Medulla oblongata (tissue), 1 donor: ENCODE measurements around the gene AHNAK.

Experiments used
- DNase-seq: peaks from one replicate; pipeline ENCODE4 v3.0.0-alpha.2; 2015; ENCODE audit errors: extremely low spot score

Gene AHNAK

GRCh38 chr11:62435846-62436660 is 110.6 kb downstream of the AHNAK start:
- peak; percentile 67 for DNase-seq

GRCh38 chr11:62433904-62434276 is 112.7 kb downstream of the AHNAK start:
- no peak for DNase-seq

DNA sequence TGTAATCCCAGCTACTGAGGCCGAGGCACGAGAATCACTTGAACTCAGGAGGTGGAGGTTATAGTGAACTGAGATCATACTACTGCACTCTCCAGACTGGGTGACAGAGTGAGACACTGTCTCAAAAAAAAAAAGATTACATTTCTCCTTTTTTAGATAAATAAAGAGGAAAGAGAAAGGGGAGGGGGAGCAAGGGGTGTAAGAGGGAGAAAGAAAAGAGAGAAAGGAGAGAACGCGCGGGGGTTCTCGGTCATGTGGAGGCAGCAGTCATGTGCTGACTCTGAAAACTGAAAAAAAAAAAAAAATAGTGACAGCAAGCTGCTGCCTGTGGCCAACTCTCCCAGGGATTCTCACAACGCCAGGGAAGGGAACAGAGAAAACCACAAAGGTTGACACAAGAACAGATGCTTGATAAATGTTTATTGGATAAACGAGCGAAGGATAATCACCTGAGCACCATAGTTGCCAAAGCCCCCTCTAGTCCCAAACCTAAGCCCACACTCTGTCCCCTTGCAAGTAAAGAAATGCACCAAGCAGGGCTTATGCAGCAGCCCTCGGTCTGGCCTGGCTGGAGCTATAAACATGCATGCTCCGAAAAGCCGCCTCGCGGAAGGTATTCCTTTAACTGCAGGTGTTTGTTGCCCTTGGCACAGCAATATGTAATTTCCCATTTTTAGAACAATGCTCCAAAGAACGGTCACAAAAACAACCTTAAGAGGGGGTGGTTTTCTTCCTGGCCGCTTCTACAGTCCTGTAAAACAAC is 113.3 kb downstream of the AHNAK start:
- DNase-seq = peak; percentile 39

GRCh38 chr11:62432695-62433094 is 113.9 kb downstream of the AHNAK start:
- DNase-seq = no peak

DNA sequence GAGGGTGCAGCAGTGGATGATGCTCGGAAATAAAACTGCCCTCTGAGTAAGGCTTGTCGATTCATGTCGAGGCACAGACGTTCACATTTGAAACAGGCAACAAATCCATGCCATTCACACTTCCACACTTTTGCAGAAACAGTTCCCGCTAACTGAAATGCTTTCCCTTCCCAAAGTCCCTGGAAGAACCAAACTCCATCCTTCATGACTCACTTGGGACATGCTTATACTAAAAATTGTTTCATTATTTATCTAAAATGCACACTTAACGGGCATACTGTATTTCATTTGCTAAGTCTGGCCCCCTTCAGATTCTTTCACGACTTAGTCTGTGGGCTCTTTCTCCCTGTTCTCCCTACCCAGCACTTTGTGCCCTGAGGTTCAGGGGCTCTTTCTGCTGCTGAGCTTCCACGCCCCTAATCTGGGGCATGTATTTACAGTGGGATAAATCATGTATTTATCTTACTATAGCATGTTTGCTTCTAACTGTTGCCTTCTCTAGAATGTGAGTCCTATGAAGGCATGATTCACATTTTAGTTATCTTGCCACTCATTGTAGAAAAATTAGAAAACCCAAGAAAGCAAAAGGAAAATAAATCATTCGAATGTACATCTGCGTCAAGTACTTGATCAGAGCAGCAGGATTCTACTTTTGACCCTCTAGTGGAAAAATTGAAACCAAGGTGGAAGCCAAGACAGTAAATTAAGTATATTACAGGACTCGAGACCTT is 115.3 kb downstream of the AHNAK start:
- DNase-seq = no peak

GRCh38 chr11:62430425-62430824 is 116.2 kb downstream of the AHNAK start:
- no peak for DNase-seq

GRCh38 chr11:62428871-62429560 is 117.6 kb downstream of the AHNAK start:
- DNase-seq = no peak

DNA sequence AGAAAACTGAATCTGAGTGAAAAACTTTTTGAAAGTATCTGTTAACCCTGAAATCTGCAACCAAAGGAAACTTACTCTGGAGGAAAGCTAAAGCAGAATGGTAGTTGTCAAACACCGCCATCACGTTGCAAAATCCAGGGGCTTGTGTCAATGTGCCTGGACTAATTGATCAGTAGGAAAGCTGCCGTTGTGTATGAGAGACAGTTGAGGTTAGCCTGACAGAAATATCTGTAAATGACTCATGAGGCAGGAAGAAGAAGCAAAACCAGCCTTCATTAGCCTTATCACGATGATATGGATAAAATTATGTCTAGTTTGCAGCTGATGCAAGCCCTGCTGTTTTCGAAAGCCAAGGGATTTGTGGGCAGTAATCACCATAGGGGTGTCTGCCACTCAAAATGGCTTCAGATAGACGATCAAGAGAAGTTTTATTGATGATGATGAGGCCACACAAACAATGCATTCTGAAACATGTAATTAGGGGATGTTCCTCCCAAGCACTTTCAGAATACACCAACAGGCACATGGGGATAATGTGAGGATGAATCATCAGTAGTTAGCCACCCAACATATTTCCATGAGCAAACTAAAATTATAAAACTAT is 118.9 kb downstream of the AHNAK start:
- DNase-seq = no peak

- DNase-seq = no peak
Measured at GRCh38 chr11:62423012-62423411, 123.6 kb downstream of the AHNAK start.

GRCh38 chr11:62421996-62422395 is 124.6 kb downstream of the AHNAK start:
- DNase-seq = no peak

DNA sequence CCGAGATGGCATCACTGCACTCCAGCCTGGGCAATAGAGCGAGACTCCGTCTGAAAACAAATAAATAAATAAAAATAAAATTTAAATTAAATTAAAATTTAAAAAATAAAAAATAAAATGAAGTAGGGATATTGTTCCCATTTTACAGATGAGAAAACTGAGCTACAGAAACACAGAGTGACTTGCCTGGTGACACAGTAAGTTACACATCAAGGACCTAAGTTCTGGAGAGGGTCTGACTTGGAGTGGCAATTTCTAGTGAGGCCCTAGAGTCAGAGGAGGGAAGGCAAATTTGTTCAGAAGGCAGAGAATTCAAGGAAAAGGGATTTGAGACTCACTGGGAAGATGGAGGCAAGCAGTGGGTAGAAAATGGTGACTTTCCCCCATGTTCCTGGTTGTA is 125.7 kb downstream of the AHNAK start:
- DNase-seq = no peak

DNA sequence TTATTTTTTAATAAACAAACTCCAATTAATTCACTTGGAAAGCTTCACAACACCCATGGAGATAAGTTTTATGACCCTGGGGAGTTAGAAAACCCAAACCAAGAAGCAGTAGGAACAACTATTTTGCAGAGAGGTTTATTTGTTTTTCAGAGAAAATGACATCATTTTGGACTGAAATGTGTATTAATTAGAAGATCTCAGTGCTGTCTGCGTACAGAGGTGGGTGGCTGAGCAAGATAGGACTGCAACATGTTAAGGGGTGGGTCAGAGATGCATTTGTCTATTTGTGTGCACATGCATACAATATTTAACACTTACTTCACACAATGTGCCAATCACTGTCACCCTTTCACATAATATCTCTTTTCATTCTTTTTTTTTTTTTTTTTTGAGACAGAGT is 126.7 kb downstream of the AHNAK start:
- no peak for DNase-seq

GRCh38 chr11:62419314-62419929 is 127.2 kb downstream of the AHNAK start:
- DNase-seq = peak; percentile 76

- DNase-seq = no peak
Measured at GRCh38 chr11:62418733-62419132, 127.9 kb downstream of the AHNAK start, which contains the start of gene SCGB1A1. SCGB1A1 (plus strand) TSS chr11:62419033; CDS start chr11:62419096, 63 bp downstream.

DNA sequence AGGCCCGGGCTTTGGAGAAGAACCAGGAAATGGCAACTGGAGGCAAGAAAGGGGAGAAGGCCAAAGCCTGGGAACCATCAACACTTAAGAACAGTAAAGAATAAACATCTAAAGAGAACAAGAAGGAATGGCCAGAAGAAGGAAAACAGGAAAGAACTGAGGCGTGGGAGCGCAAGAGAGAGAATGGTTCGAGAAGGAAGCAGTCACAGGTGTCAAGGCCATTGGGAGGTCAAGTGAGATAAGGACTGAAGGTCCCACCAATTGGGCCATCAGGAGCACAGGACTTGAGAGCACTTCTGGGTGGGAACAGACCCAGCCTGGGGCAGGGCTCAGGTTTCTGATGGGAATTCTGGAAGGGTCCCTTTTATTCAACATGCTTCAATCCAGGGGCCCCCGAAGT is 128.5 kb downstream of the AHNAK start:
- no peak for DNase-seq

DNA sequence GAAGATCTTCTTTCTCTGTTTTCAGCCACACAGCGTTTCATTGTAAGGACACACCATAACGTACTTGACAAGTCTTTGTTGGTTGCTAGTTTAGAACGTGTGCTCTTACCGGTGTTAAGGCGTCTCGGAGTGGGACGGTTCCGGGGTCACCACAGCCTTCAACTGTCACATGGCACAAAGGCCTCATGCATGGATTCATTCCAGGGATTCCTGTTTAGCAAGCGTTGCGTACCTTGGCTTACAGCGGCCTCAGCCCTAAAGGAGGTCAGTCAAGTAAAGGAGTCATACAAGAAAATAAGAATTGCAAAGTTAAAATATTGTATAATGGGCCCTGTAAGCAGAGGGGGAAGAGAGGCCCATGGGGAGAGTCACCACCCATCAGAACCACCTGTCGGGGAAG is 130.0 kb downstream of the AHNAK start:
- no peak for DNase-seq

GRCh38 chr11:62413060-62413696 is 133.4 kb downstream of the AHNAK start:
- no peak for DNase-seq

DNA sequence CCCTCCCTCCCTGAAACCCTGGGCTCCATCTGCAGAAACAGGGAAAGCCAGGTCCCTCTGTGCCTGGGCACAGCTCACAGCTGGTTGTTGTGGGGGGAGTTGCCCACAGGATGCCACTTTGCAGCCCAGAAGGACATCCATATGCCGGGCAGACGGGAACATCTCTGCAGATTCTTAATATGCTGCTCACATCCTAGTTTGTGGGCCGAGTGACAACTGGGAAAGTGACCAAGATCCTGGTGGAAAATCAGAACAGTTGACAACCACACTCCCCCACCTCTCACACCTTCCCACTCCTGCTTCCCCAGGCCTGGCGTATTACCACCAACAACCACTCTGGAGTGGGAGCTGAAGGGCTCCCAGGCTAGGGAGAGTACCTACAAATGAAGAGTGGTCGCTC is 135.1 kb downstream of the AHNAK start:
- no peak for DNase-seq

DNA sequence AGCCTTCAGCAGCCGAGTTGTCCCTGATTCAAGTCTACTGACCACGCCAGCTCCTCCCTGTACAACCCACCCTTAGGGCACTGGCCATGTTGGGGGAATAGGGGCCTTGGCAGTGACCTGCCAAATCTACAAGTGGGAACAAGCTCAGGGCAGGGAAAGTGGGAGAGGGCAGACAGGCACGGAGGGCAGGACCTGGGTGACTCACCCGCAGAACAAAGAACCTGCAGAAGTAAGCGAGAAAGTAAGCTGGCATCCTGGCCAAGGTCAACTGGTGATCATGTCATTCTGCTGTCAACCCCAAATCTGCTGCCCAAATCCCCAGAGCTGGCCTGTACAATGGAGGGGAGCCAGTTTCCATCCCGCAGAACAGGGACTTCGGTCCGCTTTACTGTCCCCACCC is 135.6 kb downstream of the AHNAK start:
- no peak for DNase-seq

GRCh38 chr11:62409831-62410230 is 136.8 kb downstream of the AHNAK start:
- no peak for DNase-seq
